Smooth muscle cell of the brain vasculature (primary cell): ENCODE data around the gene GFER.
A peak's percentile ranks its signal among the peaks of the same experiment; 100 is the strongest.
"Not testable (repeated sequence)": the region's sequence is repeated elsewhere in the genome, so short reads cannot be mapped to it uniquely, and the experiment has no call there.

Experiments
- DNase-seq: peaks from one replicate; pipeline ENCODE4 v3.0.0-alpha.2; 2012; ENCODE audit warnings: low read depth, low spot score

GFER gene

GRCh38 chr16:1983544-1984346, at the start of gene GFER:
TSS of gene GFER (plus strand) at chr16:1984193. CDS start at chr16:1984219, 26 bp downstream.
- DNase-seq = peak; percentile 68

GRCh38 chr16:1936945-1937479, 47.0 kb upstream of the GFER start:
- no peak for DNase-seq

GRCh38 chr16:1938316-1938715, 45.7 kb upstream of the GFER start:
- no peak for DNase-seq

GRCh38 chr16:1938910-1939309, 45.1 kb upstream of the GFER start:
- DNase-seq = no peak

GRCh38 chr16:1939833-1940232, 44.2 kb upstream of the GFER start:
- DNase-seq = not testable (repeated sequence)

- no peak for DNase-seq
Observed at GRCh38 chr16:1940273-1941161, 43.5 kb upstream of the GFER start.

GRCh38 chr16:1941162-1942046, 42.6 kb upstream of the GFER start:
- DNase-seq = no peak

GRCh38 chr16:1942047-1942809, 41.8 kb upstream of the GFER start:
- no peak for DNase-seq

GRCh38 chr16:1942810-1943726, 40.9 kb upstream of the GFER start, which contains the start of gene MSRB1:
TSS of gene MSRB1 (minus strand) at chr16:1943199. CDS start at chr16:1943156, 43 bp downstream.
- peak; percentile 96 for DNase-seq

- no peak for DNase-seq
Observed at GRCh38 chr16:1944612-1945199, 39.3 kb upstream of the GFER start.

GRCh38 chr16:1945559-1946391, 38.2 kb upstream of the GFER start:
- no peak for DNase-seq

GRCh38 chr16:1946495-1947368, 37.3 kb upstream of the GFER start:
- no peak for DNase-seq

GRCh38 chr16:1947369-1947670, 36.7 kb upstream of the GFER start:
- no peak for DNase-seq

- no peak for DNase-seq
Observed at GRCh38 chr16:1949507-1949906, 34.5 kb upstream of the GFER start.

GRCh38 chr16:1950047-1950446, 33.9 kb upstream of the GFER start:
- no peak for DNase-seq

- no peak for DNase-seq
Observed at GRCh38 chr16:1950559-1950958, 33.4 kb upstream of the GFER start.

- DNase-seq = no peak
Observed at GRCh38 chr16:1953734-1954133, 30.3 kb upstream of the GFER start.
